NCI-H1417 treated with DMSO at 0.1 percent for 48 hours (cell line): ENCODE data around the gene CAMKK2.
"Not testable (repeated sequence)": the region's sequence is repeated elsewhere in the genome, so short reads cannot be mapped to it uniquely, and the experiment has no call there.

Experiments
- DNase-seq: peaks from one replicate; lab custom pipeline; 2025; lab: John Stamatoyannopoulos, UW

The CAMKK2 gene

DNA sequence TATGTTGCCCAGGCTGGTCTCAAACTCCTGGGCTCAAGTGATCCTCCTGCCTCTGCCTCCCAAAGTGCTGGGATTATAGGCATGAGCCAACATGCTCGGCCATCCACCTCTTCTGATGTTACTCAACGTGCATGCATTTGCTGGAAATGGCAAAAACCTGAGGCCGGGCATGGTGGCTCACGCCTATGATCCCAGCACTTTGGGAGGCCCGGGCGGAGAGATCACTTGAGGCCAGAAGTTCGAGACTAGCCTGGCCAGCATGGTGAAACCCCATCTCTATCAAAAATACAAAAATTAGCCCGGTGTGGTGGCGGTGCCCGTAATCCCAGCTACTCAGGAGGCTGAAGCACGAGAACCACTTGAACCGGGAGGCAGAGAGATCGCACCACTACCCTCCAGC is 1.9 kb upstream of the CAMKK2 start:
- DNase-seq: not testable (repeated sequence)

GRCh38 chr12:121297435-121297991 is 1.0 kb upstream of the CAMKK2 start:
- DNase-seq: peak; percentile 30

DNA sequence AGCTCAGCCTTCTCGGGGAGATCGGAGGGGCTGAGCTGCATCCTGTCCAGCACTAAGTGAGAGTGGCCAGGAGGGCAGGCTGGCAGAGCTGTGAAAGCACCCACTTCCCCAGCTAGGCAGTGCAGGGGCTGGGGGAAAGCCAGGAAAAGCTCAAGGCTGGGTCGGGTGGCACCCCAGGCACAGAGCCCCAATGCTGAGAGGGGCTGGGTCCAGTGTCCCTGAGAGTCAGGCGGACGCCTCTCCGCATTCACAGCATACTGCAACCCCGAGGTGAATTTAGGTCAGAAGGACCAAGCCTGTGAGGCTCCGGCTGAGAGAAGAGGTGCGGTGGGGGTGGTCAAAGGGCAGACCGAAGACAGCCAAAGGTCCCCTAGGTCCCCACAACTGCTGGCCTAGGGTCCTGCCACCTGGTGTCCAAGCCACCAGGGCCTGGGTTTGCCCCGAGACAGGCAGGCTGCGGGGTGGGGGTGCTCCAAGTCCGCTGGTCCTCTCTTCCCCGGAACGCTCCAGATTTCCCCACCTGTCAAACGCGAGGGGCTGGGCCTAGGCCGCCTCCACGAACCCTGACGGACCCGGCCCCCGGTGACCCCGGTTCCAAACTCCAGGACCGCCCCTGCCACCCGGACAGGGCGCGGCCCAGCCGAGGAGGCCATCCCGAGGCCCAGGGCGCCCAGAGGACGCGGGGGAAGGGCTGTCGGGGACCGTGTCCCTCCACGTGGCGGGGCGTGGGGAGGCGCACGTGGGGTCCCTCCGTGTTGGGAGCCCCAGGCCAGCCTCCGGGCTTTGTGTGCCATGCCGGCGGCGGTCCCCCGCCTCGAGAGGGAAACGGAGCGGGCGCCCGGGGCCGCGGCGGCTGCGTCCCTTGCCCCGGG is 527 bp downstream of the CAMKK2 start:
- no peak for DNase-seq

- no peak for DNase-seq
Measured at GRCh38 chr12:121295116-121295745, 1.3 kb downstream of the CAMKK2 start.

- no peak for DNase-seq
Measured at GRCh38 chr12:121294151-121294889, 2.2 kb downstream of the CAMKK2 start.

GRCh38 chr12:121293603-121294002 is 2.9 kb downstream of the CAMKK2 start:
- DNase-seq: no peak

GRCh38 chr12:121290410-121290809 is 6.1 kb downstream of the CAMKK2 start:
- DNase-seq: no peak

- no peak for DNase-seq
Measured at GRCh38 chr12:121289962-121290361, 6.5 kb downstream of the CAMKK2 start.

GRCh38 chr12:121288986-121289385 is 7.5 kb downstream of the CAMKK2 start:
- no peak for DNase-seq

GRCh38 chr12:121288158-121288845 is 8.2 kb downstream of the CAMKK2 start:
- no peak for DNase-seq

DNA sequence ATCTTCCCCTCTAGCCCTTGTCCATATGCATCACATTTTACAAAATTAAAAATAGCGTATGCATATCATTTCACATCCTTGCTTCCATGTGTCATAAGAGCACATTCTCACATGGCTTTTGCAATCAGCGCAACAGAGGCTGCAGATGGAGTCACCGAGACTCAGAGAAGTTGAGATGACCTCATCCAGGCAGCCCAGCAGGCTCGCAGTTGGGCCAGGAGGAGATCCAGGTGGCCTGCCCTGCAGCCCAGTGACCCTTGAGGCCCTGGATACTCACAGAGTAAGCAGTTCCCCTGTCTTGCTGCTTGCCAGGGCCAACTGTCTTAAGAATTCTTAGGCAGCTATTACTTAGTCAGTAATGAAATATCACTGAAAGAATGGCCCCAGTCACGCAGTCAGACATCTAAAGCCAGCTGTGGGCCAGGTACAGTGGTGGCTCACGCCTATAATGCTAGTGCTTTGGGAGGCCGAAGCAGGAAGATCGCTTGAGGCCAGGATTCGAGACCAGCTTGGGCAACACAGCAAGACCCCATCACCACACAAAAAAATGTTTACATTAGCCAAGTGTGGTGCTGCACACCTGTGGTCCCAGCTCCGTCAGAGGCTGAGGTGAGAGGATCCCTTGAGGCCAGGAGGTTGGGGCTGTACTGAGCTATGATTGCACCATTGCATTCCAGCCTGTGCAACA is 9.1 kb downstream of the CAMKK2 start:
- DNase-seq: no peak

DNA sequence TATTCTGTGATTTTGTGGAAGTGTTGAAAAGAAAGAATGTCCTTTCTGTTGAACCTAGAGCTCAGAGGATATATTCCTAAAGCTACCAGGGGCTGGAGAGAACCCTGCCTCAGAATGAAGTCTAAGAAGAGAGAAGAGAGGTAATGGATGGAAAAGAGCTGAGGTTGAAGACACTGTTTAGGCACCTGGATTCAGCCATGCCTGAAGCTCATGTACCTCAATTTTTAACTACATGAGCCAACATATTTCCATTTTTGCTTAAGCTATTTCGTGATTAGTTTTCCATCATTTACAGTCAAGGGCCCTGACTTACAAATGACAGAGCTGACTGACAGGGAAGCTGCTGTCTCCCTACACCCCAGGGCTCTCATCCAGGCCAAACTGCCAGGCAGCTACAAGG is 10.7 kb downstream of the CAMKK2 start:
- no peak for DNase-seq

GRCh38 chr12:121284551-121285390 is 11.7 kb downstream of the CAMKK2 start:
- DNase-seq: no peak

GRCh38 chr12:121283841-121284240 is 12.7 kb downstream of the CAMKK2 start:
- DNase-seq: no peak

DNA sequence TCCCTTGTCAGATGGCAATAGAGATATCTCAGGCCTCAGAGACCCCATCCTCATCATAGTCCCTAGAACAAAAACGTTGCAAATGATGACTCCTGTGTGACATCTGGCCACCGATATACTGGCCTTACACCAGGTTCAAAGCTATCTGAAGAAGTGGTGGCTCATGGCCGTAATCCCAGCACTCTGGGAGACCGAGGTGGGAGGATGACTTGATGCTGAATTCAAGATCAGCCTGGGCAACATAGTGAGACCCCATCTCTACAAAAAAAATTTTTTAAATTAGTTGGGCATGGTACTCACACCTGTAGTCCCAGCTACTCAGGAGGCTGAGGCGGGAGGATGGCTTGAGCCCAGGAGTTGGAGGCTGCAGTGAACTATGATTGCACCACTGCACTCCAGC is 13.1 kb downstream of the CAMKK2 start:
- no peak for DNase-seq

GRCh38 chr12:121282910-121283309 is 13.6 kb downstream of the CAMKK2 start:
- DNase-seq: not testable (repeated sequence)

GRCh38 chr12:121282072-121282742 is 14.3 kb downstream of the CAMKK2 start:
- DNase-seq: no peak

DNA sequence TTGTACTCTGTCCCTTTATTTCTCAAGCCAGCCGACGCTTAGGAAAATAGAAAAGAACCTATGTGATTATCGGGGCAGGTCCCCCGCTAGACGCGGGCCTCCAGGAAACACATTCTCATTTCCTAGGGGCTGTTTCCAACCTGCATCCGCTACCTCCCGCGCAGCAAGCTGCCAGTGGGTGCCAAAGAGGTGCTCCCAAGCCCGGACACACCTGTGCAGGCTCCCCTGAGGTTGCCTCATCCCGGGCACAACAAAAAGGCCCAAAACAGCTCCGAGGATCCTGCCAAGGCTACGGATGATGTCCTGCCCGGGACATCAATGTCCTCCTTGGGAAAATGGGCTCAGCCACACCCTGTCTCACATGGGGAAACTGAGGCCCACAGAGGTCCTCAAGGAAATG is 15.4 kb downstream of the CAMKK2 start:
- not testable (repeated sequence) for DNase-seq

DNA sequence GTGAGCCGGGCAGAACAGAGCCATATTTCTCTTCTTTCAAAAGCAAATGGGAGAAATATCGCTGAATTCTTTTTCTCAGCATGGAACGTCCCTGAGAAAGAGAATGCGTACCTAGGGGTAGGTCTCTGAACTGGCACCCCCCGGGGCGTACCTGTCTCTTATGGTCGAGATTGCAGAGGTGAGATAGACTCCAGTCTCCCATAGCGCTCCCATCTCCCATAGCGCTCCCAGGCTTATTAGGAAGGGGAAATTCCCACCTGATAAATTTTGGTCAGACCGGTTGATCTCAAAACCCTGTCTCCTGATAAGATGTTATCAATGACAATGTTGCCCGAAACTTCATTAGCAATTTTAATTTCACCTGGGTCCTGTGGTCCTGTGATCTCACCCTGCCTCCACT is 16.0 kb downstream of the CAMKK2 start:
- not testable (repeated sequence) for DNase-seq

DNA sequence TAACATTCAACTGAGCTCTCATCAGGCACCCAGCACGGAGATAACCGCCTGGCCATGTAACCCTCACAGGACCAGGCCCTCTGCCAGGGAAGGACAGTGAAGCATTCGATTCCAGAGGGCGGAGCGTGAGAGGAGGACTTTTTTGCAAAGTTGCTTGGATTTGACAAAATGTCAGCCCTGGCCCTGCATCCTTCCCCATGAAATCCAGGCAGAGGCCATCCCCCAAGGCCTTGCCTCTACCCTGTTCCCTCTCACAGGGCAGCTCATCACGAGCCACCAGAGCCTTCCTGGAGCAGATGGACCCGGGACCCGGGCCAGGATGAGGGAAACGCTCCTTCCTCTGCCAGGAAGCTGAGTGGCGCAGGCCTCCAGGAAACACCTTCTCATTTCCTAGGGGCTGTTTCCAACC is 17.0 kb downstream of the CAMKK2 start:
- no peak for DNase-seq
